NB4 (cell line): Measurements from ENCODE around the gene ARID1B.

Experiments
- DNase-seq: peaks from one replicate; pipeline ENCODE4 v3.0.0; 2010; ENCODE audit warnings: low read depth
- H3K4me3 ChIP-seq: one replicate; pipeline ENCODE4 v1.5.1; 2011; ENCODE audit warnings: mild to moderate bottlenecking, low read depth, low read length, moderate library complexity
- MYC ChIP-seq: IDR thresholded peaks from 2 replicates; pipeline ENCODE4 v1.6.1; 2011; ENCODE audit warnings: low read depth, low read length
- POLR2A ChIP-seq: IDR thresholded peaks from 2 replicates; pipeline ENCODE4 v1.6.1; 2011; ENCODE audit warnings: mild to moderate bottlenecking; ENCODE audit not compliant: insufficient read length; ENCODE audit errors: extremely low read depth
- TF ChIP-seq, protein P1 (sequence below): IDR thresholded peaks from one replicate; pipeline ENCODE4 v1.5.1; 2012; ENCODE audit warnings: low read depth, low read length
- TF ChIP-seq, protein P2 (sequence below): IDR thresholded peaks from 2 replicates; pipeline ENCODE4 v1.6.1; 2011; ENCODE audit warnings: low read depth, low read length

The ARID1B gene

DNA sequence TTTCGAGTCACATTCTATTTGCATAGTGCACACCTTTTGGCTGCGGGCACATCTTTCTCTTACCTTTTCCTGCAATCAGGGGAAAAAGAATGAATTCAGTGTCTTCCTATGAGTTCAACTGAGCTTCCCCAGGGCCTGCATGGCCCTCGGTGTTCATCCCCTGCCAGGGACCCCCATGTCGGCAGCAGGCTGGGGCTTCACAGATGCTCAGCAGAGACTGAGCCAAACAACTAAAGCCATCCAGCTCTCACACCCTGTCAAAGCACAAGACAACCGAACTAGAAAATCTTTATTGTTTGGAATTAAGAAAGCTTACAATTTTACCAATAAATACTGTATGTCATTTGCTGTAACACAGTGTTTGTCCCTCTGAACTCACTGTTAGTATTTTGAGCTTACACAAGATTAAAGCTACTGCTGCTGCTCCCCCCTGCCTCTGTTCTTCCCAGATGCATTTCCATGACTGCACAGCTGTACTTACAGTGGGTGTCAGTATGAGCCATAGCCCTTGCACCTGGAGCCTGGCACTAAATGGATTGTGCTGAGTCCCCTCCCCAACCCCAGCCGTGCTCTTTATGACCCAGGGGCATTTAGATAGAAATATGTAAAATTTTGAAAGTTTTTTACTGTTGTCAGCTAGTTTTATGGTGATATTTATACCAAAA is 340.4 kb downstream of the ARID1B start:
- TF ChIP-seq MYC, result no peak
- TF ChIP-seq, protein P1, sequence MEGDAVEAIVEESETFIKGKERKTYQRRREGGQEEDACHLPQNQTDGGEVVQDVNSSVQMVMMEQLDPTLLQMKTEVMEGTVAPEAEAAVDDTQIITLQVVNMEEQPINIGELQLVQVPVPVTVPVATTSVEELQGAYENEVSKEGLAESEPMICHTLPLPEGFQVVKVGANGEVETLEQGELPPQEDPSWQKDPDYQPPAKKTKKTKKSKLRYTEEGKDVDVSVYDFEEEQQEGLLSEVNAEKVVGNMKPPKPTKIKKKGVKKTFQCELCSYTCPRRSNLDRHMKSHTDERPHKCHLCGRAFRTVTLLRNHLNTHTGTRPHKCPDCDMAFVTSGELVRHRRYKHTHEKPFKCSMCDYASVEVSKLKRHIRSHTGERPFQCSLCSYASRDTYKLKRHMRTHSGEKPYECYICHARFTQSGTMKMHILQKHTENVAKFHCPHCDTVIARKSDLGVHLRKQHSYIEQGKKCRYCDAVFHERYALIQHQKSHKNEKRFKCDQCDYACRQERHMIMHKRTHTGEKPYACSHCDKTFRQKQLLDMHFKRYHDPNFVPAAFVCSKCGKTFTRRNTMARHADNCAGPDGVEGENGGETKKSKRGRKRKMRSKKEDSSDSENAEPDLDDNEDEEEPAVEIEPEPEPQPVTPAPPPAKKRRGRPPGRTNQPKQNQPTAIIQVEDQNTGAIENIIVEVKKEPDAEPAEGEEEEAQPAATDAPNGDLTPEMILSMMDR, result no peak
- TF ChIP-seq POLR2A, result no peak
- DNase-seq, result no peak
- H3K4me3 ChIP-seq, result no peak overlapping the region

DNA sequence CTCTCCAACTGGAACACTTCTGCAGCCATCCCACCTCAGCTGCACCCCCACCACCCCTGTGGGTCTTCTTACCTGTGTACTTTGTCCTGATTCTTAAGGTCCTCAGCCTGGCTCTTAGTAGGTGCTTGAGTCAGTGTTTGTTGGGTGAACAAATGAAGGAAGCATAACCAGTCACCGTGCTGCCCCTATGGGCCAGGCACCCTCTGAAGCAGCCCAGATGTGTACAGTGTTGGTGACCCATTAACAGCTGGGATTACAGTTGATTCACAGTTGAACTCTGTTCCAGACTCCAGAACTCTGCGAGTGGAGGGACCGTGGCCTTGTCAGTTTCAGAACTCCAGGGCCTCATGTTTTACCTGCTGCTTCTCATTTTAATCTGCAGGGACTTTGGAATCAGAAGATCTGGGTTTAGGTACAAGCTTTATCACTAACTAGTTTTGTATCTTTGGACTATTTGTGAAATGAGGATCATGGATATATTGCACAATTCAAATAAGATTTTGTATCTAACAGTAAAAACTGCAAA is 342.4 kb downstream of the ARID1B start:
- no peak for DNase-seq
- H3K4me3 ChIP-seq, result no peak overlapping the region
- TF ChIP-seq MYC (no peak), POLR2A (no peak)
- TF ChIP-seq, protein P2, sequence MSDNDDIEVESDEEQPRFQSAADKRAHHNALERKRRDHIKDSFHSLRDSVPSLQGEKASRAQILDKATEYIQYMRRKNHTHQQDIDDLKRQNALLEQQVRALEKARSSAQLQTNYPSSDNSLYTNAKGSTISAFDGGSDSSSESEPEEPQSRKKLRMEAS, result no peak
- TF ChIP-seq, protein P1, result no peak

DNA sequence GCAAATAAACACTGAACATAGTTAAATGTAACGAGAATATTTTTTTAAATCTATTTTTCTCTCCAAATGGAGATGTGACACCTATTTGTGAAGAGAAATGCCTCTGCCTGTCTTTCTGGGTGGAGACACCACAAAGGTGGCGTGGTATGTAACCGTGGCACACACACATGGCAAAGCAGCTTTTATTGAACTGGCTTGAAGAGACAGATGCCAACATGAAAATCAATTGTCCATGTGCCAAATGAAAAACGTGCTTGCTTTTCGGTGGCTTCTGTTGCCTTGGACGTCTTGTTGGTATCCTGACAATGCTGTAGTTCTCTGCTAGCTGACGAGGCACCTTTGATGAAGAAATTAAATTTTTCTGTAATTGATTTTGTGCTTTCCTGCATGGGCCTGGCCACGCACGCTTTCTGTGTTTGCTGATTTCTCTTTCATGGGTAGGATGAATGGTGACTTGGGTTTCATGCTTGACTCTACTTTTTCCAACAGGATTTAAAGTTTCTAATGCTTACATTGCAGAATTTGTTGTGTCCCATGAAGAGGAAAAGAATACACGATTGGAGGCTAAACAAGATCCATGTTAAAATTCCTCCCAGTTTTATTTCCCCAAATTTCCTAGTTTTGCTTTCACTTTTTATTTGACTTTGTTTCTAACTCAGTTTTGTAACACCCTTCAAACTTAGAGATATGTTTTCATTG is 343.5 kb downstream of the ARID1B start:
- no peak for DNase-seq
- no peak overlapping the region for H3K4me3 ChIP-seq
- TF ChIP-seq, protein P1, result no peak
- TF ChIP-seq POLR2A (no peak), MYC (no peak)
- TF ChIP-seq, protein P2, result no peak

DNA sequence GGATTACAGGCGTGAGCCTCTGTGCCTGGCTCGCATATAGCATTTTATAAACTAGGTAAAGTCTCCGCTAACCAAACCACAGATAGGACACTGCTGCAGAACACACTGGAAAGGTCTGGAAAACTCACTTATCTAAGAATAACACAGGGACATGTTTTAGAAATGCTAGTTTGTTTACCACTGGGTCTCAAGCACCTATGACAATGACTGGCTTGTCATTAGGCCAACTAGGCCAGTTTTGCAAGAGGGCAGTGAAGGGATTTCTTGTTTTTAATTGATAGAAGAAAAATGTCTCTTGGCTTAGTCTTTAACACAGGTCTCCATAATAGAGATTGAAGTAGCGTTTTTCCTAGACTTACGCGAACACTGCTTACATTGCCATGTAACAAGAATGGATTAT is 344.7 kb downstream of the ARID1B start:
- no peak for DNase-seq
- no peak overlapping the region for H3K4me3 ChIP-seq
- TF ChIP-seq, protein P2, result no peak
- TF ChIP-seq, protein P1, result no peak
- no peak for TF ChIP-seq POLR2A
- TF ChIP-seq MYC, result no peak

DNA sequence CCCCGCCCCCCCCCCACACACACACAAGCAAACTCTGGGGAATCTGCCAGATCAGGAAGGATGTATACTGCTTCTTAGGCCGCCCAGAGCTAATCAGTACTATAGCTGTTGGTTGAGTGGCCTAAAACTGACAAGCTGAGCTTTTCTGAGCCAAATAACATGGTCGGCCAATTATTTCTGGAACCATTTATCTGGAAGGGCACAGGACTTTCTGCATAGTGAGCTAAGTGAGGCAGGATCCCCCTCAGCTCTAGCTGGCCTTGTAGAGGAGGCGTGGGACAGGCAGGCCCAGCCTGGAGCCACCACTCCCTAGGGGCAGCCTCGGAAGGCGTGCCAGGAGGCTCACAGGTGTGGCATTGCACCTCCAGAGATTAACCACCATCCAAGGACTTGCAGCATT is 346.1 kb downstream of the ARID1B start:
- TF ChIP-seq MYC (no peak), POLR2A (no peak)
- TF ChIP-seq, protein P2, result no peak
- TF ChIP-seq, protein P1, result no peak
- no peak for DNase-seq
- no peak overlapping the region for H3K4me3 ChIP-seq
